K562 (cell line): Measurements from ENCODE around the gene DEDD2. TPM values are rescaled to one million over a fixed set of nuclear protein-coding genes. Genes with fewer than 3 reads are reported as not detected.
A peak's percentile ranks its signal among the peaks of the same experiment; 100 is the strongest.

ENCODE experiments used
- ATAC-seq: fragments of 200-7000 bp; cut with Tn5 transposase; 3 replicates; pipeline ENCODE4 v1.9.1; 2020; ENCODE audit warnings: moderate library complexity
- BruUV-seq: library from RNA; stranded (reverse); fragments of 400-500 nt; replicated peaks from 2 replicates; lab custom pipeline; 2021; lab: Mats Ljungman, UMichigan
- CTCF ChIA-PET: fragments of 300-600 bp; formaldehyde crosslinking; extraction: SDS; loops from one replicate; lab custom pipeline; 2021; ENCODE audit warnings: low intra/inter-chr PET ratio; lab: Yijun Ruan, JAX
- POLR2A ChIA-PET: fragments of 300-600, 350-650 bp; sonication (Branson Sonifier 250); formaldehyde crosslinking; extraction: SDS; loops from one replicate; lab custom pipeline; 2021; ENCODE audit warnings: antibody characterized with exemption, inconsistent platforms; lab: Yijun Ruan, JAX
- DNase-seq, 4 experiments: peaks; one replicate each; pipeline versions ENCODE4 v3.0.0 to v3.0.0-alpha.2; 2011 to 2018; ENCODE audit warnings: low spot score in 3 of 4, mixed read lengths in 3 of 4; ENCODE audit errors: extremely low read depth in 1 of 4
- FAIRE-seq: peaks from 2 replicates; lab custom pipeline; 2011; peaks lifted over from hg19 to GRCh38; lab: Jason Lieb, UNC
- H2AFZ ChIP-seq: 2 replicates; pipeline ENCODE4 v1.6.0; 2011; ENCODE audit warnings: low read depth, low read length, control low read depth, inconsistent platforms
- H3K27ac ChIP-seq: fragments of 200-600 bp; 3 replicates; pipeline ENCODE4 v1.8.0; 2011; ENCODE audit warnings: low read depth, mild to moderate bottlenecking, control low read depth, inconsistent platforms, low read length, moderate library complexity, mixed read lengths; ENCODE audit errors: extremely low read depth
- H3K27me3 ChIP-seq, 2 experiments: fragments of 300-600 bp in 1 of 2; 2 replicates in 1 of 2; 3 replicates in 1 of 2; pipeline versions ENCODE4 v1.6.0 to v1.8.0; 2011; ENCODE audit warnings: inconsistent platforms in 2 of 2, low read length in 2 of 2, mild to moderate bottlenecking in 1 of 2, mixed read lengths in 1 of 2, moderate library complexity in 1 of 2; ENCODE audit not compliant: control insufficient read depth in 2 of 2, insufficient read depth in 2 of 2
- H3K36me3 ChIP-seq: fragments of 300-600 bp; 3 replicates; pipeline ENCODE4 v1.8.0; 2011; ENCODE audit warnings: mild to moderate bottlenecking, low read length, inconsistent platforms; ENCODE audit not compliant: control insufficient read depth, insufficient read depth
- H3K4me1 ChIP-seq, 2 experiments: fragments of 200-600 bp in 1 of 2; replicated peaks in 1 of 2; 2 replicates in 1 of 2; 3 replicates in 1 of 2; pipeline versions ENCODE4 v1.5.1 to v1.8.0; 2011; ENCODE audit warnings: inconsistent platforms in 2 of 2, low read length in 2 of 2, mild to moderate bottlenecking in 1 of 2, mixed read lengths in 1 of 2, moderate library complexity in 1 of 2; ENCODE audit not compliant: control insufficient read depth in 2 of 2, insufficient read depth in 2 of 2
- H3K4me2 ChIP-seq: 2 replicates; pipeline ENCODE4 v1.6.1; 2011; ENCODE audit warnings: low read length, control low read depth, inconsistent platforms, mixed read lengths; ENCODE audit not compliant: insufficient read depth
- H3K4me3 ChIP-seq: fragments of 200-600 bp; sonication (generic), shearing (Covaris generic); 2 replicates; pipeline ENCODE4 v1.5.1; 2016; ENCODE audit warnings: control low read depth, inconsistent platforms
- H3K79me2 ChIP-seq: fragments of 200-600 bp; 3 replicates; pipeline ENCODE4 v1.8.0; 2011; ENCODE audit warnings: low read length, inconsistent platforms; ENCODE audit not compliant: control insufficient read depth, insufficient read depth
- H3K9ac ChIP-seq, 2 experiments: 2 replicates each; pipeline versions ENCODE4 v1.6.0 to v1.6.1; 2011; ENCODE audit warnings: low read depth in 2 of 2, low read length in 2 of 2, control low read depth in 1 of 2, inconsistent platforms in 1 of 2, mild to moderate bottlenecking in 1 of 2, mixed read lengths in 1 of 2; ENCODE audit not compliant: insufficient read depth in 1 of 2
- H3K9me1 ChIP-seq: one replicate; pipeline ENCODE4 v1.6.0; 2011; ENCODE audit warnings: inconsistent platforms, mild to moderate bottlenecking, low read length, moderate library complexity; ENCODE audit not compliant: control insufficient read depth, insufficient read depth
- H3K9me3 ChIP-seq: replicated peaks from 2 replicates; pipeline ENCODE4 v1.5.1; 2011; ENCODE audit warnings: low read depth, low read length, inconsistent platforms; ENCODE audit not compliant: control insufficient read depth, insufficient read depth
- H4K20me1 ChIP-seq: replicated peaks from 2 replicates; pipeline ENCODE4 v1.6.1; 2011; ENCODE audit warnings: low read length, inconsistent platforms, mixed read lengths; ENCODE audit not compliant: control insufficient read depth, insufficient read depth
- CBX8 ChIP-seq: fragments of 200-600 bp; sonication (generic); IDR thresholded peaks from 2 replicates; pipeline ENCODE4 v1.6.1; 2012; ENCODE audit warnings: borderline replicate concordance, mixed run types, low read depth, mild to moderate bottlenecking, moderate library complexity, mixed read lengths, low read length, control low read depth, inconsistent platforms; ENCODE audit not compliant: poor library complexity, severe bottlenecking; ENCODE audit errors: extremely low read depth
- CEBPB ChIP-seq: fragments of 450-650 bp; IDR thresholded peaks from 2 replicates; pipeline ENCODE4 v1.6.1; 2016; ENCODE audit warnings: missing genetic modification characterization, missing compliant biosample characterization
- CREM ChIP-seq: IDR thresholded peaks from 2 replicates; pipeline ENCODE4 v1.6.1; 2014; ENCODE audit warnings: antibody characterized with exemption, low read depth
- ETV1 ChIP-seq: fragments of 450-650 bp; conservative IDR thresholded peaks from 2 replicates; pipeline ENCODE4 v1.6.1; 2016; ENCODE audit warnings: missing genetic modification characterization, control low read depth, low read depth, missing compliant biosample characterization
- FOS ChIP-seq: IDR thresholded peaks from 3 replicates; pipeline ENCODE4 v1.6.1; 2011; ENCODE audit not compliant: insufficient read length; ENCODE audit errors: extremely low read depth
- HDAC6 ChIP-seq: IDR thresholded peaks from 2 replicates; pipeline ENCODE4 v1.6.1; 2012; ENCODE audit warnings: low read depth, mild to moderate bottlenecking, control low read depth, inconsistent platforms, low read length, moderate library complexity
- MCM2 ChIP-seq: fragments of 450-650 bp; IDR thresholded peaks from 2 replicates; pipeline ENCODE4 v1.6.1; 2017; ENCODE audit warnings: low read depth, mild to moderate bottlenecking
- POLR2H ChIP-seq: IDR thresholded peaks from 2 replicates; pipeline ENCODE4 v1.6.1; 2016; ENCODE audit warnings: missing genetic modification characterization, low read depth, mild to moderate bottlenecking, control low read depth, missing compliant biosample characterization, moderate library complexity
- RAD51 ChIP-seq: fragments of 450-650 bp; IDR thresholded peaks from 2 replicates; pipeline ENCODE4 v1.7.1; 2016; ENCODE audit warnings: low read depth, mild to moderate bottlenecking, borderline replicate concordance
- SREBF1 ChIP-seq: fragments of 150-350 bp; IDR thresholded peaks from 2 replicates; pipeline ENCODE4 v1.6.1; 2014; ENCODE audit warnings: antibody characterized with exemption, low read depth, low read length, borderline replicate concordance
- TARDBP ChIP-seq: fragments of 450-650 bp; IDR thresholded peaks from 2 replicates; pipeline ENCODE4 v1.6.1; 2016
- TGIF2 ChIP-seq: sonication (generic); formaldehyde crosslinking; IDR thresholded peaks from 2 replicates; pipeline ENCODE4 v1.8.1; 2022; ENCODE audit warnings: mild to moderate bottlenecking, missing genetic modification reagents, moderate library complexity
- TRIM28 ChIP-seq: fragments of 450-650 bp; IDR thresholded peaks from 2 replicates; pipeline ENCODE4 v1.6.1; 2017
- WGBS: fragments of 100-300 bp; shearing (Covaris generic); methylation state at CpG from one replicate; pipeline ENCODE4 v1.1.6; 2016; ENCODE audit warnings: low coverage, mixed read lengths; ENCODE audit not compliant: insufficient coverage; ENCODE audit errors: missing lambda C conversion rate; 5-methylcytosine and 5-hydroxymethylcytosine counted together
- in situ Hi-C: fragments of 300-500 bp; cut with MboI; formaldehyde crosslinking; loops from 4 replicates; pipeline ENCODE4 v1.15.0; 2018; ENCODE audit warnings: inconsistent platforms, mixed read lengths
- intact Hi-C: fragments of 100-400 bp; cut with micrococcal nuclease; formaldehyde crosslinking; loops from 2 replicates; pipeline ENCODE4 v1.14.2; 2022
- polyA plus RNA-seq, 8 experiments: library from polyadenylated mRNA; depleted of rRNA in 4 of 8; stranded (reverse) in 5 of 8; unstranded in 3 of 8; fragments of >200 nt; fragmentation: Nextera tagmentation in 2 of 8; fragmentation: Illumina TruSeq in 1 of 8; extraction: Ambion mirVana in 2 of 8; extraction: Trizol in 1 of 8; gene quantifications; 2 replicates each; pipeline versions ENCODE4 v1.2.1 to v1.2.3, GENCODE V29; 2011 to 2014; ENCODE audit warnings: inconsistent platforms in 1 of 8, missing spikeins in 1 of 8
- total RNA-seq, 7 experiments: library from RNA; depleted of rRNA in 6 of 7; stranded (reverse); fragments of >200 nt in 6 of 7; fragmentation: Illumina TruSeq in 2 of 7; extraction: Trizol in 2 of 7; gene quantifications; 2 replicates each; pipeline versions ENCODE4 v1.2.1 to v1.2.3, GENCODE V29; 2011 to 2021; ENCODE audit warnings: low replicate concordance in 1 of 7
- TF ChIP-seq, protein P1 (sequence below): IDR thresholded peaks from 2 replicates; pipeline ENCODE4 v1.6.1; 2011; ENCODE audit warnings: borderline replicate concordance, low read depth, mild to moderate bottlenecking, moderate library complexity, low read length; ENCODE audit not compliant: insufficient read depth, poor library complexity, severe bottlenecking
- TF ChIP-seq, protein P2 (sequence below): fragments of 450-650 bp; formaldehyde crosslinking; IDR thresholded peaks from 2 replicates; pipeline ENCODE4 v1.4.0; 2022; ENCODE audit warnings: mild to moderate bottlenecking, moderate library complexity
- TF ChIP-seq, protein P3 (sequence below): fragments of 250-450 bp; sonication (Bioruptor Pico); IDR thresholded peaks from 2 replicates; pipeline ENCODE4 v1.8.0; 2021; ENCODE audit warnings: borderline replicate concordance, mild to moderate bottlenecking, moderate library complexity; ENCODE audit not compliant: poor library complexity, severe bottlenecking

The DEDD2 gene
- total and polyA plus RNA-seq, 9 of the 15 experiments (the other 6 are each of a cell fraction or from before 2014, with no cell fraction given) = 4.3 to 43.0 (median 29.2) TPM

DNA sequence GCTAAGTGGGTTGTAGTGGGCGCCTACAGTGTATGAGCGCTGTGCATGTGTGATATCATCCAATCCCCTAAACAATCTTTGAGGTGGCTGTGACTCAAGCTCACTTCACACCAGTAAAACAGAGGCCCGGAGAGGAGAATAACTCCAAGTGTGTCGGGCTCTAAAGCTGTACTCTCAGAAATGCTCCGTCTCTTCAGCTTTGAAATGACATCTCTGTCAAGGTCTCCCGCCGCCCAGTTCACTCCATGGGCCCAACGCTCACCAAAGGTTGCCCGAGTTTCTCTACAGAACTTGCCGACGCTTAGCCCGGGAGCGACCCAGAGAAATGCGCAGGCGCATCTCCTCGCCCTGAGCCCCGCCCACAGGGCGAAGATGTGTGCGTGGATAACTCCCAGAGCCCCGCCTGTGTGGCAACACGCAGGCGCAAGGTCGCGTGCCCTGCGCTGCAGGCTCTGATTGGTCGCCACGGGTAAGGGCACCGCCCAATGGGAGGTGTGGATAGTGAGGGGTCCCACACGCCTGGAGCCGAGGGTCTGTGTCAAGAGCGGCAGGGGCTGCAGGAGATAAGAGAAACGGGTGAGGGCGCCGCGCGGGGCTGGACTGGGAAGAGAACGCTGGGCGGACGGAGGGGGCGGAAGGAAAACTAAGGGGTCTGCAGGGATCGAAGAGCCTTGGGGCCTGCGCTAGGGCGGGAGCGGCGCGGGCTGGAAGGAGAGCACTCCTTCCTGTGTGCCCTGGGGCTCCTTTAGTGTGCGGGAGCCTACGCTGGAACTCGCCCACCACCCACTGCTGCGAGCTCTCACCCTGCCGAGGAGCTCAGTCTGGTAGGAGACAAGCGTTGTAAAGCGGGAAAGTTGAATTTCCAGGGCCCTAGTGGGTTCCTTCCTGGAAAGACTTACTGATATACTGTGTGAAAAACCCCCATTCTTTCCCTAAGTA lies 2.6 kb upstream of the DEDD2 start, which contains the start of gene ZNF526:
TSS of gene ZNF526 (plus strand) at position 501 of the 939 bp plus-strand sequence. CDS start 4,092 bp downstream, outside the sequence.
- CTCF ChIA-PET = no interaction called here
- Histone ChIP-seq H3K4me3 (peak within 1 kb of the TSS; percentile 79), H3K4me2 (peak within 1 kb of the TSS; percentile 87), H3K27ac (peak within 1 kb of the TSS; percentile 89), H3K36me3 (peaks cover 37% of the 10 kb centered on the region), H4K20me1 (peaks cover 19% of the 10 kb centered on the region), H3K27me3 (no peaks in the 10 kb centered on the region), H3K9me1 (peaks cover 6% of the 10 kb centered on the region), H3K4me1 (peaks cover 27 to 55% of the 10 kb centered on the region in 2 experiments), H3K79me2 (peaks cover 84% of the 10 kb centered on the region), H3K9me3 (no peaks in the 10 kb centered on the region), H2AFZ (peak within 1 kb of the TSS; percentile 78), H3K9ac (peak within 1 kb of the TSS; percentile 91 to 97)
- in situ Hi-C loops = no loop called here
- FAIRE-seq (peak; percentile 97), ATAC-seq (peak; percentile 91), DNase-seq (peak; percentile 98 to 100 (median 99))
- POLR2A ChIA-PET = interaction anchor here (0.6 to 3.6 kb wide), 7 partner anchors 9 to 1894 kb away, joined by 3 to 28 read pairs (median 3); no protein-coding TSS in a partner anchor
- intact Hi-C loops = loop anchor here (2.0 kb wide), 1 partner anchor 23 kb away; the partner anchor contains the start of gene GSK3A
- 1% methylated on average over 52 of the region's 53 CpGs for WGBS
- BruUV-seq = TSS peak; percentile 92
- peak; percentile 95 for TF ChIP-seq FOS
- TF ChIP-seq TARDBP = no peak; the same call in 1 of the 2 replicates
- TF ChIP-seq HDAC6 = no peak
- TF ChIP-seq TRIM28 = no peak
- TF ChIP-seq, protein P1, sequence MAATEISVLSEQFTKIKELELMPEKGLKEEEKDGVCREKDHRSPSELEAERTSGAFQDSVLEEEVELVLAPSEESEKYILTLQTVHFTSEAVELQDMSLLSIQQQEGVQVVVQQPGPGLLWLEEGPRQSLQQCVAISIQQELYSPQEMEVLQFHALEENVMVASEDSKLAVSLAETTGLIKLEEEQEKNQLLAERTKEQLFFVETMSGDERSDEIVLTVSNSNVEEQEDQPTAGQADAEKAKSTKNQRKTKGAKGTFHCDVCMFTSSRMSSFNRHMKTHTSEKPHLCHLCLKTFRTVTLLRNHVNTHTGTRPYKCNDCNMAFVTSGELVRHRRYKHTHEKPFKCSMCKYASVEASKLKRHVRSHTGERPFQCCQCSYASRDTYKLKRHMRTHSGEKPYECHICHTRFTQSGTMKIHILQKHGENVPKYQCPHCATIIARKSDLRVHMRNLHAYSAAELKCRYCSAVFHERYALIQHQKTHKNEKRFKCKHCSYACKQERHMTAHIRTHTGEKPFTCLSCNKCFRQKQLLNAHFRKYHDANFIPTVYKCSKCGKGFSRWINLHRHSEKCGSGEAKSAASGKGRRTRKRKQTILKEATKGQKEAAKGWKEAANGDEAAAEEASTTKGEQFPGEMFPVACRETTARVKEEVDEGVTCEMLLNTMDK = peak; percentile 25
- peak; percentile 69 for TF ChIP-seq CREM
- TF ChIP-seq MCM2 = no peak
- TF ChIP-seq SREBF1 = no peak; the same call in 1 of the 2 replicates
- TF ChIP-seq CBX8 = no peak
- 0 out of 2 replicates have a peak, but pooled peaks have one; percentile 31 for TF ChIP-seq ETV1
- TF ChIP-seq POLR2H = no peak
- TF ChIP-seq, protein P2, sequence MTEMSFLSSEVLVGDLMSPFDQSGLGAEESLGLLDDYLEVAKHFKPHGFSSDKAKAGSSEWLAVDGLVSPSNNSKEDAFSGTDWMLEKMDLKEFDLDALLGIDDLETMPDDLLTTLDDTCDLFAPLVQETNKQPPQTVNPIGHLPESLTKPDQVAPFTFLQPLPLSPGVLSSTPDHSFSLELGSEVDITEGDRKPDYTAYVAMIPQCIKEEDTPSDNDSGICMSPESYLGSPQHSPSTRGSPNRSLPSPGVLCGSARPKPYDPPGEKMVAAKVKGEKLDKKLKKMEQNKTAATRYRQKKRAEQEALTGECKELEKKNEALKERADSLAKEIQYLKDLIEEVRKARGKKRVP (CRISPR knock-in tag) = no peak
- peak; percentile 77 for TF ChIP-seq RAD51
- TF ChIP-seq TGIF2 (CRISPR knock-in tag) = no peak
- TF ChIP-seq CEBPB = 0 out of 2 replicates have a peak, but pooled peaks have one; percentile 5
- TF ChIP-seq, protein P3, sequence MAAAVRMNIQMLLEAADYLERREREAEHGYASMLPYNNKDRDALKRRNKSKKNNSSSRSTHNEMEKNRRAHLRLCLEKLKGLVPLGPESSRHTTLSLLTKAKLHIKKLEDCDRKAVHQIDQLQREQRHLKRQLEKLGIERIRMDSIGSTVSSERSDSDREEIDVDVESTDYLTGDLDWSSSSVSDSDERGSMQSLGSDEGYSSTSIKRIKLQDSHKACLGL (CRISPR knock-in tag) = peak; percentile 32
